PFSK-1 (cell line): Measurements from ENCODE around the gene NPM1.

Source experiments
- FOXP2 ChIP-seq: optimal IDR thresholded peaks from 2 replicates; pipeline ENCODE3; 2011; ENCODE audit warnings: borderline replicate concordance, control low read depth, inconsistent platforms; ENCODE audit not compliant: insufficient read depth; ENCODE audit errors: extremely low read length, extremely low read depth
- POLR2AphosphoS5 ChIP-seq: IDR thresholded peaks from 2 replicates; pipeline ENCODE4 v1.6.1; 2012; ENCODE audit warnings: low read depth, mild to moderate bottlenecking, control low read depth, low read length, moderate library complexity
- SIN3A ChIP-seq: IDR thresholded peaks from 2 replicates; pipeline ENCODE4 v1.6.1; 2012; ENCODE audit warnings: mild to moderate bottlenecking, low read length, moderate library complexity, borderline replicate concordance; ENCODE audit not compliant: insufficient read depth
- TAF1 ChIP-seq: IDR thresholded peaks from 2 replicates; pipeline ENCODE4 v1.6.1; 2012; ENCODE audit warnings: low read length, control low read depth, borderline replicate concordance; ENCODE audit not compliant: insufficient read depth
- TF ChIP-seq, protein P1 (sequence below), 2 experiments: IDR thresholded peaks; 2 replicates each; pipeline versions ENCODE4 v1.6.1 to v1.8.0; 2011 to 2012; ENCODE audit warnings: low read depth in 2 of 2, low read length in 2 of 2, control low read depth in 1 of 2, inconsistent platforms in 1 of 2, mild to moderate bottlenecking in 1 of 2, moderate library complexity in 1 of 2; ENCODE audit not compliant: insufficient read depth in 1 of 2

DNA sequence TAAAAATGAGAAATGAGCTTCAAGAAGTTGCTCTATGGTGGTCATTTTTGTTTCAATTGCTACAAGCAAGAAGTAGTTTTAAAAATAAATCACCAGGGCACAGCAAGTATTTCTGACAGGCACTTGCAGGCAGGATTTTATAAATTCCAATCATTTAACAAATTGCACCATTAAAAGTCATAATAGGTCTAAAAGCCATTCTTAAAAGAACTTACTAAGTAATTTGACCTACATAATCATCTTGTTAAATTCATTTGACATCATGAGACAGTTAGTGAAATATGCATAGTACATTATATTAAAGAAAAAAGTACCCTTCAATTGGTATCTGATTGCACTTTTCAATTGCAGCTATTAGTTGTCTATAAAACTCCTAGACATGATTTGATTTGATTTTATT lies 47.6 kb upstream of the NPM1 start:
- no peak for TF ChIP-seq POLR2AphosphoS5
- TF ChIP-seq, protein P1, sequence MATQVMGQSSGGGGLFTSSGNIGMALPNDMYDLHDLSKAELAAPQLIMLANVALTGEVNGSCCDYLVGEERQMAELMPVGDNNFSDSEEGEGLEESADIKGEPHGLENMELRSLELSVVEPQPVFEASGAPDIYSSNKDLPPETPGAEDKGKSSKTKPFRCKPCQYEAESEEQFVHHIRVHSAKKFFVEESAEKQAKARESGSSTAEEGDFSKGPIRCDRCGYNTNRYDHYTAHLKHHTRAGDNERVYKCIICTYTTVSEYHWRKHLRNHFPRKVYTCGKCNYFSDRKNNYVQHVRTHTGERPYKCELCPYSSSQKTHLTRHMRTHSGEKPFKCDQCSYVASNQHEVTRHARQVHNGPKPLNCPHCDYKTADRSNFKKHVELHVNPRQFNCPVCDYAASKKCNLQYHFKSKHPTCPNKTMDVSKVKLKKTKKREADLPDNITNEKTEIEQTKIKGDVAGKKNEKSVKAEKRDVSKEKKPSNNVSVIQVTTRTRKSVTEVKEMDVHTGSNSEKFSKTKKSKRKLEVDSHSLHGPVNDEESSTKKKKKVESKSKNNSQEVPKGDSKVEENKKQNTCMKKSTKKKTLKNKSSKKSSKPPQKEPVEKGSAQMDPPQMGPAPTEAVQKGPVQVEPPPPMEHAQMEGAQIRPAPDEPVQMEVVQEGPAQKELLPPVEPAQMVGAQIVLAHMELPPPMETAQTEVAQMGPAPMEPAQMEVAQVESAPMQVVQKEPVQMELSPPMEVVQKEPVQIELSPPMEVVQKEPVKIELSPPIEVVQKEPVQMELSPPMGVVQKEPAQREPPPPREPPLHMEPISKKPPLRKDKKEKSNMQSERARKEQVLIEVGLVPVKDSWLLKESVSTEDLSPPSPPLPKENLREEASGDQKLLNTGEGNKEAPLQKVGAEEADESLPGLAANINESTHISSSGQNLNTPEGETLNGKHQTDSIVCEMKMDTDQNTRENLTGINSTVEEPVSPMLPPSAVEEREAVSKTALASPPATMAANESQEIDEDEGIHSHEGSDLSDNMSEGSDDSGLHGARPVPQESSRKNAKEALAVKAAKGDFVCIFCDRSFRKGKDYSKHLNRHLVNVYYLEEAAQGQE (IDR thresholded peaks at IDR 0.05; ENCODE audit: insufficient read depth in 1 of 2, low read depth in 2 of 2, low read length in 2 of 2) = no peak
- no peak for TF ChIP-seq SIN3A
- no peak for TF ChIP-seq TAF1
- TF ChIP-seq FOXP2 = no peak
